ENCODE results near the gene C17orf107. TPM values are rescaled to one million over a fixed set of nuclear protein-coding genes. Genes with fewer than 3 reads are reported as not detected.

Gene C17orf107
- total RNA-seq, 1 experiment from 2014 or later, result 1.7 TPM

DNA sequence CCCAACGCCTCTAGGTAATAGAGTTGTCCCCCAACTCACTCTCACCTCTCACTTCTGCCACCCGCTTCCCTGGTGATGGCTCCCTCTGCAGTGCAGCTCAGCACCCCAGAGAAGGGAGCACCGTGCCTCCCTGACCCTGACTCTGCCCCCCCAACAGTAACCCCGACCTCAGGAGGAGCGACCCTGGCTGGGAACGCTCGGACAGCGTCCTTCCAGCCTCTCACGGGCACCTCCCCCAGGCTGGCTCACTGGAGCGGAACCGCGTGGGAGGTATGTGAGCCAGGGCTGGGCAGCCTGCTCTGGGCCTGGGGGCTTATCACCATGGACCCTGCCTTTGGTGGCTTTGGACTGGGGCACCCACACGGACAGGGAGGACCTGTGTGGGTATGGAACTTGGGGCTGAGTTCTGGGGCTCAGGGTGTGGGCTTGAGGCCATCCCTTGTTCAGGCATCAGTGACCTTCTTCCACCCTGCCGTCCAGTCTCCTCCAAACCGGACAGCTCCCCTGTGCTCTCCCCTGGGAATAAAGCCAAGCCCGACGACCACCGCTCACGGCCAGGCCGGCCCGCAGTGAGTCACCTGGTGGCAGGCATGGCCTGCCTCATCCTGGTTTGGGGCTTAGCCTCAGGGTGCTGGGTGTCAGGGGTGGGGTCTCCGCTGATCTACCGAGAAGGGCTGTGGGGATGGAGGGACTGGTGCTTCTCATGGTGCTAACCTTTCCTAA, 6.7 kb upstream of the C17orf107 start:
- ChIA-PET POLR2A (no interaction called here), CTCF (no interaction called here), RAD21 (ENCODE audit: low non-redundant PET in 1 of 2, low total read pairs in 2 of 2, uncharacterized antibody in 2 of 2, unreplicated experiment in 2 of 2) (no interaction called here)
- no peaks in the 10 kb centered on the region for H3K79me2 ChIP-seq (ENCODE audit: insufficient read depth, low read length)
- H3K36me3 ChIP-seq (ENCODE audit: control insufficient read depth in 1 of 2, insufficient read depth in 2 of 2, low read length in 2 of 2), result peaks cover 23 to 36% of the 10 kb centered on the region in 2 experiments
- H3K4me2 ChIP-seq (ENCODE audit: low read length), result no peak overlapping the region
- no peaks in the 10 kb centered on the region for H3K27me3 ChIP-seq (ENCODE audit: insufficient read depth, low read length)
- no peaks in the 10 kb centered on the region for H4K20me1 ChIP-seq (ENCODE audit: insufficient read depth)
- no peaks in the 10 kb centered on the region for H3K4me1 ChIP-seq (ENCODE audit: control insufficient read depth in 1 of 2, insufficient read depth in 2 of 2, low read length in 2 of 2)
- H3K9me2 ChIP-seq (ENCODE audit: insufficient read depth), result no peaks in the 10 kb centered on the region
- ATAC-seq (no peak), DNase-seq (ENCODE audit: low read depth, low spot score) (no peak)
- no peak overlapping the region for H3K4me3 ChIP-seq (replicated peaks in 1 of 2; ENCODE audit: low read depth in 1 of 2, low read length in 2 of 2)
- no peaks in the 10 kb centered on the region for H3K9me3 ChIP-seq (ENCODE audit: control insufficient read depth in 1 of 2, insufficient read depth in 1 of 2, low read depth in 1 of 2, low read length in 2 of 2)
- TF ChIP-seq CBX3 (IDR thresholded peaks at IDR 0.05; ENCODE audit: low read depth) (no peak), POLR2A (IDR thresholded peaks at IDR 0.05; ENCODE audit: borderline replicate concordance, extremely low read depth, insufficient read depth, insufficient read length) (no peak), EZH2 (IDR thresholded peaks at IDR 0.05) (no peak), EGR1 (IDR thresholded peaks at IDR 0.05; ENCODE audit: low read depth) (no peak), ELF1 (IDR thresholded peaks at IDR 0.05; ENCODE audit: borderline replicate concordance, low read depth) (no peak), FOSL1 (IDR thresholded peaks at IDR 0.05; ENCODE audit: low read depth) (no peak), POLR2AphosphoS5 (IDR thresholded peaks at IDR 0.05; ENCODE audit: low read depth, low read length) (no peak)
- TF ChIP-seq, protein P1, sequence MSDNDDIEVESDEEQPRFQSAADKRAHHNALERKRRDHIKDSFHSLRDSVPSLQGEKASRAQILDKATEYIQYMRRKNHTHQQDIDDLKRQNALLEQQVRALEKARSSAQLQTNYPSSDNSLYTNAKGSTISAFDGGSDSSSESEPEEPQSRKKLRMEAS (IDR thresholded peaks at IDR 0.05), result no peak
- TF ChIP-seq, protein P2, sequence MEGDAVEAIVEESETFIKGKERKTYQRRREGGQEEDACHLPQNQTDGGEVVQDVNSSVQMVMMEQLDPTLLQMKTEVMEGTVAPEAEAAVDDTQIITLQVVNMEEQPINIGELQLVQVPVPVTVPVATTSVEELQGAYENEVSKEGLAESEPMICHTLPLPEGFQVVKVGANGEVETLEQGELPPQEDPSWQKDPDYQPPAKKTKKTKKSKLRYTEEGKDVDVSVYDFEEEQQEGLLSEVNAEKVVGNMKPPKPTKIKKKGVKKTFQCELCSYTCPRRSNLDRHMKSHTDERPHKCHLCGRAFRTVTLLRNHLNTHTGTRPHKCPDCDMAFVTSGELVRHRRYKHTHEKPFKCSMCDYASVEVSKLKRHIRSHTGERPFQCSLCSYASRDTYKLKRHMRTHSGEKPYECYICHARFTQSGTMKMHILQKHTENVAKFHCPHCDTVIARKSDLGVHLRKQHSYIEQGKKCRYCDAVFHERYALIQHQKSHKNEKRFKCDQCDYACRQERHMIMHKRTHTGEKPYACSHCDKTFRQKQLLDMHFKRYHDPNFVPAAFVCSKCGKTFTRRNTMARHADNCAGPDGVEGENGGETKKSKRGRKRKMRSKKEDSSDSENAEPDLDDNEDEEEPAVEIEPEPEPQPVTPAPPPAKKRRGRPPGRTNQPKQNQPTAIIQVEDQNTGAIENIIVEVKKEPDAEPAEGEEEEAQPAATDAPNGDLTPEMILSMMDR (IDR thresholded peaks at IDR 0.05 in 2 of 3, conservative IDR thresholded peaks at IDR 0.05 in 1 of 3; ENCODE audit: borderline replicate concordance in 1 of 3, insufficient read depth in 1 of 3, low read depth in 2 of 3, low read length in 2 of 3), result no peak
- intact Hi-C loops (cut with micrococcal nuclease), result no loop called here
- no peak overlapping the region for H2AFZ ChIP-seq (ENCODE audit: low read depth, low read length, poor library complexity, severe bottlenecking)
- H3K9ac ChIP-seq (ENCODE audit: low read length), result no peak overlapping the region
- BruUV-seq (replicated peaks), result no TSS peak
- H3K27ac ChIP-seq (ENCODE audit: low read depth, low read length), result no peak overlapping the region
